HG03565 (cell line): Measurements from ENCODE around the gene SUSD1.
"Not testable (repeated sequence)": the region's sequence is repeated elsewhere in the genome, so short reads cannot be mapped to it uniquely, and the experiment has no call there.

Experiments
- ATAC-seq: cut with Tn5 transposase; IDR thresholded peaks from one replicate; pipeline ENCODE4 v1.9.1; 2021; ENCODE audit warnings: mild to moderate bottlenecking, moderate library complexity; ENCODE audit not compliant: unreplicated experiment

Gene SUSD1

GRCh38 chr9:112132356-112132755, 42.7 kb downstream of the SUSD1 start:
- ATAC-seq: no peak

DNA sequence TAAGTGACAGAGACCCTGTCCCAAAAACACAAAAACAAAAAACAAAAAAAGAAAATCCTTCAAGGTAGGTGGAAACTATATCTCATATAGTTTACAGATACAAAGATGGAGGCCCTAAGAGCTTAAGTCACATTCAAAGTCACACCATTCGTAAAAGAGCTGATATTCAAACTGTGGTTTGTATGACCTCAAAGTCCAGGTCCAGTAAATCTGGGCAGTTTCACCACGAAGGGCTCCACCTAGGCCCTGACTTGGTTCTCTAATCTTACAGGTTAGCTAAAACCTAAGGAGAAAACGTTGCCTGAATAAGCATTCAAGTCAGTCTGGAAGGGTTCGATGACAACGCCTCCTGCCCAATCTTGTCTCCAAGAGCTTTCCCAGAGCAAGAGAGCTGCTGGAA, 44.1 kb downstream of the SUSD1 start:
- ATAC-seq: no peak

GRCh38 chr9:112130347-112130746, 44.8 kb downstream of the SUSD1 start:
- ATAC-seq: no peak

GRCh38 chr9:112129246-112129645, 45.9 kb downstream of the SUSD1 start:
- no peak for ATAC-seq

DNA sequence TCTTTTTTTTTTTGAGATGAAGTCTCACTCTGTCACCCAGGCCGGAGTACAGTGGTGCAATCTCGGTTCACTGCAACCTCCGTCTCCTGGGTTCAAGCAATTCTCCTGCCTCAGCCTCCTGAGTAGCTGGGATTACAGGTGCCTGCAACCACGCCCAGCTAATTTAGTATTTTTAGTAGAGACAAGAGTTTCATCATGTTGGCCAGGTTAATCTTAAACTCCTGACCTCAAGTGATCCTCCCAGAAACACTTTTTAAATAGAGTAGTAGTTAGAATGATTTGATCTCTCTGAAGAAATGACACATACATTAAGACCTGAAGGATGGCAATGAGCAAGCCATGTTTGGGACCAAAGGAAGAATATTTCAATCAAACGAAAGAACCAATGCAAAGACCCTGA, 46.7 kb downstream of the SUSD1 start:
- ATAC-seq: not testable (repeated sequence)

GRCh38 chr9:112127281-112127680, 47.8 kb downstream of the SUSD1 start:
- no peak for ATAC-seq

GRCh38 chr9:112125951-112126388, 49.1 kb downstream of the SUSD1 start:
- ATAC-seq: no peak

DNA sequence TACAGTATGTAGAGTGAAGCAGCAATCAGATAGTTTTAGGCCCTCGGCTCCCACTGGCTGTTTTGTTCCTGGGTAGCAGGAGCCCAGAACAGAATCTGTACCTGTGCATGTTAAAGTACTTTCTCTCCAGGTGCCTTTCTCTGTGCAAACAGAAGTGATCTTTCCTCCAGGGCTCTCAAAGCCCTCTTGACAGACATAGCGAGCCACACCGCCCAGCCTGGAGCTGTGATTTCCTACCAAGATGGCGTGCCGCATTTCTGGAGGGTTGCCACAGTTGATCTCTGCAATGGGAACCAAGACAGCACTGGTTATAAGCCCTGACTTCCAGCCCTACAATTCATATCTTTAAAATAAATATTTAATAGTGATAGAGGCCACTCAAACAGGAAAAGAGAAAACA, 50.9 kb downstream of the SUSD1 start:
- ATAC-seq: no peak

- no peak for ATAC-seq
These were observed 53.5 kb downstream of the SUSD1 start for GRCh38 chr9:112121633-112122032.

GRCh38 chr9:112120439-112120925, 54.6 kb downstream of the SUSD1 start:
- no peak for ATAC-seq

DNA sequence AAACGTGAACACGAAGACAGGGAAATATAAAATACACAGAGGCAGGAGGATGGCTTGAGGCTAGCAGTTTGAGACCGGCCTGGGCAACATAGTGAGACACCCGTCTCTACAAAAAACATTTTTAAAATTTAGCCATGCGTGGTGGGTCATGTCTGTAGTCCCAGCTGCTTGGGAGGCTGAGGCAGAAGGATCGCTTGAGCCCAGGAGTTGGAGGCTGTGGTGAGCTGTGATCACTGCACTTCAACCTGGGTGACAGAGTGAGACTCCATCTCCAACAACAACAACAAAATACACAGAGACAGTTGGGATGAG, 55.1 kb downstream of the SUSD1 start:
- no peak for ATAC-seq

DNA sequence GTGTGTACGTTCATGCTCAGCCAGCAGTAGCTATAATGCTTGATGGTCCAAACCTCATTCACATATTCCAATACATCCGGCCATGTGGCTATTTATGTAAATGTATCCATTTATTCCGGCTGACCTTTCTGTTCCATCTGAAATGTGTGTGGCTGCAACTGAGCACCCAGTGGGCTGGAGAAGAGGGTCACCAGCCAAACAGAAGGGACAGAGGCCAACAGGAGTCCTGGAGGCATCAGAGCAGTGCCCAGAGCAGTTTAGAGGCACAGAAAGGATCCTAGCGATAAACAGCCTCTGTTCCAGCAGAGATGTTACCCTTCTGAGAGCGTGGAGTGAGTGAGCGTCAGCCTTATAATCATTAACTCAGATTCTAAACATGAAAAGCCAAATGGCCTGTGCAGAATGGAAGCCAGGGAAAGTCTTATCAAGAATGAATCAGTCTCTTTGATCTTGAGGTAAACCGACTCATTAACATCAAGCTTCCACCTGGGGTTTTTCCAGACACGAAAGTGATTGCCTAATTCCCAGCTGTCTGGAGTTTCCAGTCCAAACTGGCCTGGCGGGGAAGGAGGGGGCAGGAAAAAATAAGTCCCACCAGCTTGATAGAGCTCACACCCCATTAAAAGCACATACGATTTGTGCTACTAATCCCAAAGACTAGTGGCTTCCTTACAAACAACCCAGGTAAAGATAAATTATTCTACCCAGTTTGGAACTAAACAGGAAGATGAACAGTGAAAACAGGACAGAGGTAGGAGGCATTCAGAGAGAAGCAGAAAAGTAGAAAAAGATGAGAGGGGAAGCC, 55.7 kb downstream of the SUSD1 start:
- no peak for ATAC-seq

DNA sequence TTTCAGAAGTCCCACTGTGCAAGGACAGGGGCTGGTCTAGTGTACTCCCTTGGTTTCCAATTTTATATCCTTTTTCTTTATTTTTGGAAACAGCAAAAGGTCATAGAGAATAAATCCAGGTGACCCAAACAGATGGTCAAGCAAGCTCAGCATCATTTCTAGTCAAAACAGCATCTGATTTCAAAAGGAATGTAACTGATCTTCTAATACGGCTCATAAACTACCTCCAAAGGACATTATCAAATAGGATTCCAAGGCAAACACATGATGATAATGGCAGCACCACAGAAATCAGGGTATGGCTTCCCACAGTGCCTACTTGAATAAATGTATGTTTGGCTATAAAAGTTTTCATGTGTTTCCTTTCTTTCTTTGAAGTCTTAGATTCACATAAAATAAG, 57.1 kb downstream of the SUSD1 start:
- ATAC-seq: no peak

DNA sequence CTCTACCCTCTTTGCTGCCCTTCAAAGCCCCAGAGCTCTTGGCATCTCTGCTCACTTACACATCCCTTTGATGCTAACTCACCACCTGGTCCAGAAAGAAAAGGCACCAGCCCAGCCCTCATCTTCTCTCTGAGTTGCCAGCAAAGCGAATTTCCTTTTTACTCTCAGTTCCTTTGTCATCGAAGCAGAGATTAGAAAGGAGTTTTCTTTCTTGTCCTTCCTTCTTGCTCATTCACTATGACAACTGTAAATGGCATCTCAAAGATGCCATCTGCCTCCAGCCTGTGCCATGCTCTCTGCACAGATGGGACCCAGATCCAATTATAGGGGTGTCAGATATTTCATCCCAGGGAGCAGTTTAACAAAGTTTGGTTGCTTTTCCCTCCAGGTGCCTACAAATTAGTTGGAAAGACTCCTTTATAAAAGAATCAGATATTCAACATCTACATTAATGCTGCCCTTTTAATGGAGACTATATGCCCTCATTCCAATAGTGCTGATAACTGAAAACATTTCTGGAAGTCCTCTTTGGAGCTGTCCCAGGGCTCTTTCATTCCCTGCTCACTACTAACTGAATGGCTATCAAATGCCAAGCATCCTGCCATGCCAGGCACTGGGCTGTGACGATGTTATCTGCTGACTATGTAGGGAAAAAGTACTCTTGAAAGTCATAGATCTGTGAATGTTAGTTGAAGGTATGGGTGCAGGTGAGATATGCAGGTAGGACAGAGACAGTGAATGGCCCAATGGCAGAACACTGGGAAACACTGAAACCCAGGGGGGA, 58.9 kb downstream of the SUSD1 start:
- ATAC-seq: no peak

DNA sequence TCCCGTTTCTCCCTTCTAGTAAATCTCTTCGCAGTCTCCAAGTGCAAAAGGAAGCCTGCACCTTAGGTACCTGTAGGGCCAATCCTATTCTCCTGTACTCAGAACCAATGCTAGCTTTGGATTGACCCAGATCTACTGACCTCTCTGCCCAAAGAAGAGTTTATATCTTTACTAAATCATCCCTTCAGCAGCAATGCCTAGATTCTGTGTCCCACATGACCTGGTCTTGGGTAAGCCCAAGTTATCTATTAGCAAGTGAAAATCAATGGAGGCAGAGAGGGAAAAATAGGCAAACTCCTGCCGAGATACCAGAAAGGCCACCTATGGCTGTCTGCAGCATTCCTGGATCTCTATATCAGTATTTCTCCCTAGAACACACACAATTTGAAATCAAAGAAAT, 60.0 kb downstream of the SUSD1 start:
- no peak for ATAC-seq

GRCh38 chr9:112112941-112113681, 62.0 kb downstream of the SUSD1 start:
- no peak for ATAC-seq

DNA sequence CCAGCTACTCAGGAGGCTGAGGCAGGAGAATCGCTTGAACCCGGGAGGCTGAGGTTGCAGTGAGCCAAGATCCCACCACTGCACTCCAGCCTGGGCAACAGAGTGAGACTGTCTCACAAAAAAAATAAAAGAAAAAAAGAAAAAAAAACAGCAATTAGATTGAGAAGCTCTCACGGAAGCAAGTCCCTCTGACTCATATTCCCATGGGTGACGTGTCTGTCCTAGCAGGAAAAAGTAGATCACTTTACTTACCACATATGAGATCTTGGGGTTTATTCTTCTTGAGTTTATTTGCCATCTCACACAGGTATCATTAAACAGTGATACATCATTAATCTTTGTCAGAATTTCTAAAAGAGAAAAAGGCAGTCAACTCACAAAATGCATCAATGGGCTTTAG, 62.6 kb downstream of the SUSD1 start:
- no peak for ATAC-seq

- no peak for ATAC-seq
These were observed 63.6 kb downstream of the SUSD1 start for GRCh38 chr9:112111461-112111860.

GRCh38 chr9:112110777-112111113, 64.4 kb downstream of the SUSD1 start:
- ATAC-seq: no peak

DNA sequence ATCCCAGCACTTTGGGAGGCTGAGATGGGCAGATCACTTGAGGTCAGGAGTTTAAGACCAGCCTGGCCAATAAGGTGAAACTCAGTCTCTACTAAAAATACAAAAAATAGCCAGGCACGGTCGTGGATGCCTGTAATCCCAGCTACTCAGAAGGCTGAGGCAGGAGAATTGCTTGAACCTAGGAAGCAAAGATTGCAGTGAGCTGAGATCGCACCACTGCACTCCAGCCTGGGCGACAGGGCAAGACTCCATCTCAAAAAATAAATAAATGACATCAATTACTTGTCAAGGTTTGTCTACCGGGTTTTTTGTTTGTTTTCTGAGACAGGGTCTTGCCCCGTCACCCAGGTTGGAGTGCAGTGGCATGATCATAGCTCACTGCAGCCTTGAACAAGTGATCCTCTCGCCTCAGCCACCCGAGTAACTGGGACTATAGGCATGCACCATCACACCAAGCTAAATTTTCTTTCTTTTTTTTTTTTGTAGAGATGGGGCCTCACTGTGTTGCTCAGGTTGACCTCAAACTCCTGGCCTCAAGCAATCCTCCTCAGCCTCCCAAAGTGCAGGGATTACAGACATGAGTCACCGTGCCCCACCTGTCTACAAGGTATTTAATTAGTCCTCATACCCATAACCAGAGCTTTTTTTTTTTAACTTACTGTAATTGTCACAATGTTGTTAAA, 64.9 kb downstream of the SUSD1 start:
- no peak for ATAC-seq

GRCh38 chr9:112104901-112105300, 70.2 kb downstream of the SUSD1 start:
- ATAC-seq: no peak
